Measurements from ENCODE around the gene THAP6. TPM values are rescaled to one million over a fixed set of nuclear protein-coding genes. Genes with fewer than 3 reads are reported as not detected.

The THAP6 gene
- polyA plus RNA-seq, 1 donor from 2014 or later, result 42.9 TPM

DNA sequence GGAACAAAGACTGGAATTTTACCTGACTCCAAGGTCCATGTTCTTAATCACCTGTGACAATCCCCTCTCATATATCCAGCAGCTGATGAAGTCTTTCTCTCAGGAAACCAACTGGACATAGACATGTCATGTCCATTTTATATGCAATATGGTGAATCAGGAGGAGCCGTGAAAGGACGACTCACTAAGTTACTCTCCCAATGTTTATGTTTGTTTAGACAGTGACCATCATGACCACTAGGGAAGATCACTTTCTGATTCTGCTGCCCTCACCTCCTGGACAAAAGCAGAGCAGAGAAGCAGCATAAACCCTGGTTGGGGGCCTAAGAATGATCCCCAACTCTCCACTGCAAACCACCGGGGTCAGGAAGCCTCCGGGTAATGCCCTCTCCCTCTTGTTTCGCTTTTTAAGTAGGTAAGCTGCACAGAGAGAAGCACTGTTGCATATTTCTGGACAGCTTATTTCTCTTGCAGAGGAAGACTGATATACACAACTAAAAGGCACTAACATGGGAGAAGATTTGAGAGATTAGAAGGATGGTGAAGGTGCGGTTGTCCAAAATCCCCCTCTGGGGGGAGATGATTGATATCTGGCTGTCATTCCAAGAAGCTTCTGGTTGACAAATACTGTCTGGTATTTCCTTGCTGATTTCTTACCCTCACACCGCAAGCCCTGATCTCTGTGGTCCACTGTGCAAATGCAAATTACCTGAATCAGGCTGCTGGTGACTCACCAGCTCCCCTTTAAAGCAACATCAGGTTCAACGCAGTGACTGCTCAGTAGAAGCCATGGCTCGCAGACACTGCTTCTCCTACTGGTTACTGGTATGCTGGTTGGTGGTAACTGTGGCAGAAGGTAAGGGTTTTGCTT is 41.3 kb downstream of the THAP6 start, which contains the start of gene ODAPH:
ODAPH (plus strand) TSS at position 773 of the 871 bp plus-strand sequence; CDS start at position 790, 17 bp downstream.
- TF ChIP-seq EZH2 (IDR thresholded peaks at IDR 0.05; ENCODE audit: borderline replicate concordance, insufficient read depth, low read length, poor library complexity, severe bottlenecking), result no peak
- TF ChIP-seq TAF1 (IDR thresholded peaks at IDR 0.05; ENCODE audit: low read depth), result no peak
- no peak for TF ChIP-seq POLR2AphosphoS5 (IDR thresholded peaks at IDR 0.05)
- TF ChIP-seq, protein P1, sequence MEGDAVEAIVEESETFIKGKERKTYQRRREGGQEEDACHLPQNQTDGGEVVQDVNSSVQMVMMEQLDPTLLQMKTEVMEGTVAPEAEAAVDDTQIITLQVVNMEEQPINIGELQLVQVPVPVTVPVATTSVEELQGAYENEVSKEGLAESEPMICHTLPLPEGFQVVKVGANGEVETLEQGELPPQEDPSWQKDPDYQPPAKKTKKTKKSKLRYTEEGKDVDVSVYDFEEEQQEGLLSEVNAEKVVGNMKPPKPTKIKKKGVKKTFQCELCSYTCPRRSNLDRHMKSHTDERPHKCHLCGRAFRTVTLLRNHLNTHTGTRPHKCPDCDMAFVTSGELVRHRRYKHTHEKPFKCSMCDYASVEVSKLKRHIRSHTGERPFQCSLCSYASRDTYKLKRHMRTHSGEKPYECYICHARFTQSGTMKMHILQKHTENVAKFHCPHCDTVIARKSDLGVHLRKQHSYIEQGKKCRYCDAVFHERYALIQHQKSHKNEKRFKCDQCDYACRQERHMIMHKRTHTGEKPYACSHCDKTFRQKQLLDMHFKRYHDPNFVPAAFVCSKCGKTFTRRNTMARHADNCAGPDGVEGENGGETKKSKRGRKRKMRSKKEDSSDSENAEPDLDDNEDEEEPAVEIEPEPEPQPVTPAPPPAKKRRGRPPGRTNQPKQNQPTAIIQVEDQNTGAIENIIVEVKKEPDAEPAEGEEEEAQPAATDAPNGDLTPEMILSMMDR (IDR thresholded peaks at IDR 0.05; ENCODE audit: poor library complexity, severe bottlenecking), result no peak
- no peak for TF ChIP-seq RAD21 (conservative IDR thresholded peaks at IDR 0.05)
- TF ChIP-seq EP300 (conservative IDR thresholded peaks at IDR 0.05; ENCODE audit: poor library complexity, severe bottlenecking), result no peak
- no peak for TF ChIP-seq REST (IDR thresholded peaks at IDR 0.05; ENCODE audit: borderline replicate concordance)
- no peak for TF ChIP-seq MXI1 (conservative IDR thresholded peaks at IDR 0.05; ENCODE audit: poor library complexity, severe bottlenecking)
- TF ChIP-seq SMC3 (conservative IDR thresholded peaks at IDR 0.05; ENCODE audit: poor library complexity), result no peak
- Histone ChIP-seq H3K79me2 (replicated peaks; ENCODE audit: insufficient read depth, low read length) (no peaks in the 10 kb centered on the region), H3K4me3 (ENCODE audit: low read length) (no peak within 1 kb of the TSS), H3K4me2 (ENCODE audit: low read length) (no peak within 1 kb of the TSS), H3K36me3 (ENCODE audit: insufficient read depth, low read length) (no peaks in the 10 kb centered on the region), H3K27ac (ENCODE audit: low read length) (no peak within 1 kb of the TSS), H2AFZ (ENCODE audit: low read depth, low read length) (no peak within 1 kb of the TSS), H3K27me3 (ENCODE audit: insufficient read depth, low read depth, low read length) (no peaks in the 10 kb centered on the region), H3K9me3 (ENCODE audit: low read length) (no peaks in the 10 kb centered on the region), H3K9me2 (ENCODE audit: insufficient read depth, low read length) (no peaks in the 10 kb centered on the region), H4K20me1 (ENCODE audit: insufficient read depth) (no peaks in the 10 kb centered on the region), H3K9ac (ENCODE audit: low read length) (no peak within 1 kb of the TSS), H3F3A (ENCODE audit: insufficient read depth, low read length, poor library complexity, severe bottlenecking) (no peaks in the 10 kb centered on the region)

- no peak overlapping the region for H3K9ac ChIP-seq (ENCODE audit: low read length)
- no peaks in the 10 kb centered on the region for H3K79me2 ChIP-seq (replicated peaks; ENCODE audit: insufficient read depth, low read length)
- no peak overlapping the region for H3K4me3 ChIP-seq (ENCODE audit: low read length)
- H2AFZ ChIP-seq (ENCODE audit: low read depth, low read length), result no peak overlapping the region
- no peaks in the 10 kb centered on the region for H3K9me2 ChIP-seq (ENCODE audit: insufficient read depth, low read length)
- H3F3A ChIP-seq (ENCODE audit: insufficient read depth, low read length, poor library complexity, severe bottlenecking), result no peaks in the 10 kb centered on the region
- TF ChIP-seq EP300 (conservative IDR thresholded peaks at IDR 0.05; ENCODE audit: poor library complexity, severe bottlenecking) (no peak), RAD21 (conservative IDR thresholded peaks at IDR 0.05) (no peak), MXI1 (conservative IDR thresholded peaks at IDR 0.05; ENCODE audit: poor library complexity, severe bottlenecking) (no peak), TAF1 (IDR thresholded peaks at IDR 0.05; ENCODE audit: low read depth) (no peak), POLR2AphosphoS5 (IDR thresholded peaks at IDR 0.05) (no peak), REST (IDR thresholded peaks at IDR 0.05; ENCODE audit: borderline replicate concordance) (no peak), SMC3 (conservative IDR thresholded peaks at IDR 0.05; ENCODE audit: poor library complexity) (no peak), EZH2 (IDR thresholded peaks at IDR 0.05; ENCODE audit: borderline replicate concordance, insufficient read depth, low read length, poor library complexity, severe bottlenecking) (no peak)
- TF ChIP-seq, protein P1 (IDR thresholded peaks at IDR 0.05; ENCODE audit: poor library complexity, severe bottlenecking), result no peak
- no peak overlapping the region for H3K27ac ChIP-seq (ENCODE audit: low read length)
- H3K36me3 ChIP-seq (ENCODE audit: insufficient read depth, low read length), result no peaks in the 10 kb centered on the region
- no peaks in the 10 kb centered on the region for H3K9me3 ChIP-seq (ENCODE audit: low read length)
- H3K4me2 ChIP-seq (ENCODE audit: low read length), result no peak overlapping the region
- no peaks in the 10 kb centered on the region for H4K20me1 ChIP-seq (ENCODE audit: insufficient read depth)
- no peaks in the 10 kb centered on the region for H3K27me3 ChIP-seq (ENCODE audit: insufficient read depth, low read depth, low read length)
Observed at GRCh38 chr4:75557696-75558095, 43.4 kb downstream of the THAP6 start.
